Daoy (cell line): Measurements from ENCODE around the gene SEPTIN3. TPM values are rescaled to one million over a fixed set of nuclear protein-coding genes. Genes with fewer than 3 reads are reported as not detected.

Source experiments
- DNase-seq: peaks from one replicate; pipeline ENCODE4 v3.0.0-alpha.2; 2015; ENCODE audit warnings: low read depth
- total RNA-seq: library from RNA; depleted of rRNA; stranded (reverse); fragments of >200 nt; shearing (Covaris generic); gene quantifications from 2 replicates; pipeline ENCODE4 v1.2.3, GENCODE V29; 2014; rRNA removed

Gene SEPTIN3, protein sequence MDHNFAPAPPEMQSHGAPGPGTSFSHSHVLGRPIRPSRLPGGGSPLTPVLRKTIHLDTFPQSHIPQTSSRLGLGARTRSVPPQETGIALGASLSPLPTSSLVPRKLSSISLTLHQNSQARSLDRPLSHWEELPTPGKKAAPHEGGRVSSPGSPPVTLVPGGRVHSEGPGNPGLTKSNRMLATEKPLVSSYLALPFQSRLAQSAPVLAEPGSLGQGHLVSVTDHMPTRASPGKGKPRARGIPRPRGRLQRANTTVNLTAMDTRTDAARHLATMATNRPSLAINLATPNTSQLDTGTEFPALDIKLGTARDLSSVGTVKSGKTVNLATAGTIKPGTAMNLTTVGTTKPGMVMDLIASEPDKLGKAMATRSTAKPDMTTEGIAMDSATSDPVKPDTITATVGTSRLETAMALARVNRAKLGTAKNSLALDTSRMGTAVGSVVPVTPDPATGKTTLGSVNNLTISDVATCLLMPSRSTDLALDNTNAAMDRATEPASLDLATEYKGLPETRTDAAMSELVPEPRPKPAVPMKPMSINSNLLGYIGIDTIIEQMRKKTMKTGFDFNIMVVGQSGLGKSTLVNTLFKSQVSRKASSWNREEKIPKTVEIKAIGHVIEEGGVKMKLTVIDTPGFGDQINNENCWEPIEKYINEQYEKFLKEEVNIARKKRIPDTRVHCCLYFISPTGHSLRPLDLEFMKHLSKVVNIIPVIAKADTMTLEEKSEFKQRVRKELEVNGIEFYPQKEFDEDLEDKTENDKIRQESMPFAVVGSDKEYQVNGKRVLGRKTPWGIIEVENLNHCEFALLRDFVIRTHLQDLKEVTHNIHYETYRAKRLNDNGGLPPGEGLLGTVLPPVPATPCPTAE
- total RNA-seq, result 0.74 and 0.77 TPM in 2 replicates

DNA sequence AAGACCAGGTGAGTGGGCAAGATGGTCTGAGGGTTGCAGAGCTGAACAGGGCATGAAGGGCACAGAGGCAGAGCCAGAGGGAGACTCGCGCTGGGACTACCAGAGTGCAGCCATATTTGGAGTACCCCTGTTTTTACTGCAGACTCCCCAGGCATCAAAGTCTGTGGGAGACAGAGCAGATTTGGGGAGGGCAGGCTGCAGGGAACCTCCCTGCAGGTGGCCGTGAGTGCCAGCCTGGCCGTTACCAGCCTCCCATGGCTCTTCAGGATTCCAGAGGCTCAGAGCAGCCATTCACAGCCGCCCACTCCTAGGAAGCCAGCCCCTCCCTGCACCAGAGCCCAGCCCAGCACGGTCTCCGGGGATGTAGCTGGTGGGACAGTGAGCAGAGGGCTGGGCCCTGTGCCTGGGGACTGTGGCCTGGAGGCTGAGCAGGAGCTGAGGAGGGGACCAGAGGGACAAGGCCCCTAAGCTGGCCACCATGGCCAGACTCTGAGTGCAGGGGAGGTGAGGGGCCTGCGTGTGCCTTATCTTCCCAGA lies at the start of gene SEPTIN3:
SEPTIN3 (plus strand) TSS at position 334 of the 537 bp plus-strand sequence. CDS start 2,050 bp downstream, outside the sequence.
- no peak for DNase-seq

DNA sequence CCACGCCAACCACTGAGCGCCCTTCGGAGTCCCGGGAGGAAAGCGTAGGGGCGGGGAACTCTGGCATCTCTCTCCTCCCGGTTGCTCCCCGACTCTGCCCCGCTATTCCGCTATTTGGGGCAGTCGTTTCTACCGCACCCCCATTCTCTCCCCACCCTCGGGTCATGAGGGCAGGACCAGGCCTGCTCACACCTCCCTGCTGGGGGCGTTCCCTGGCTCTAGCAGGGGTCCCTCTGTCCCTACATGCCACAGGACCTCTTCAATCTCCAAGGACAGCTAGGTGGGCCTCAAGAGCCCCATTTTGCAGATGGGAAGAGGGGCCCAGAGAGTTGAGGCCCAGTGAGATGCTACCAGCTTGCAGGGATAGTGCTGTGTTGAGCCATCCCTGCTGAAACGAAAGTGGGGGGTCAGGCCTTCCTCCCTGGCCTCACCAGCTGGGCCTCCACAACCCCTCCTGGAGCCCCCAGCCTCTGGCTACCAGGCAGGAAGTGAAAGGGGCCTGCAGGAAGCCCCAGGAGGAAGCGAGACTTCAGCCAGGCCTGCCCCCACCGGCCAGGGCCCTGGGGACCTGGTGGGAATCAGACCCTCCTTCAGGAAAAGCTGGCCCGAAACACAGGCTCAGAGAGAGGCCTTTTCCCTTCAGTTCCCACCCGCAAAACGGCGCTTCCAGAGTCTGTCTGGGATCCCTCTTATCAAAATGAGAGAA lies 48.8 kb upstream of the SEPTIN3 start:
- DNase-seq, result no peak

DNA sequence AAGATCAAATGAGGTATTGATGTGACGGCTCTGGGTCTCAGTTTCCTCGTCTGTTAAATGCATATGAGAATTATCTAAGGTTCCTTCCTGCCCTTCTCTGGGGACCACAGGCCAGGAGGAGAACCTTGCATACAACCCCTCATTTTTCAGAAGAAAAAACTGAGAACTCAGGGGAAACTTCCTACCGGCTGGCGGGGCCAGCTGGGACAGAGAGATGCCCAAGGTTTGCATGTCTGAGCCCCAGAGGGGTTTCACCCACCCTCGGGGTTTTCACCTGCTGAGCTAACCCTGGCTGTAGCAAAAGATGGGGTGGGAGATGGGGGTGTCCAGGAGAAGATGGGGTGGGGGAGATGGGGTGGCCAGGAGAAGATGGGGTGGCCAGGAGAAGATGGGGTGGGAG lies 46.9 kb upstream of the SEPTIN3 start:
- DNase-seq, result no peak

DNA sequence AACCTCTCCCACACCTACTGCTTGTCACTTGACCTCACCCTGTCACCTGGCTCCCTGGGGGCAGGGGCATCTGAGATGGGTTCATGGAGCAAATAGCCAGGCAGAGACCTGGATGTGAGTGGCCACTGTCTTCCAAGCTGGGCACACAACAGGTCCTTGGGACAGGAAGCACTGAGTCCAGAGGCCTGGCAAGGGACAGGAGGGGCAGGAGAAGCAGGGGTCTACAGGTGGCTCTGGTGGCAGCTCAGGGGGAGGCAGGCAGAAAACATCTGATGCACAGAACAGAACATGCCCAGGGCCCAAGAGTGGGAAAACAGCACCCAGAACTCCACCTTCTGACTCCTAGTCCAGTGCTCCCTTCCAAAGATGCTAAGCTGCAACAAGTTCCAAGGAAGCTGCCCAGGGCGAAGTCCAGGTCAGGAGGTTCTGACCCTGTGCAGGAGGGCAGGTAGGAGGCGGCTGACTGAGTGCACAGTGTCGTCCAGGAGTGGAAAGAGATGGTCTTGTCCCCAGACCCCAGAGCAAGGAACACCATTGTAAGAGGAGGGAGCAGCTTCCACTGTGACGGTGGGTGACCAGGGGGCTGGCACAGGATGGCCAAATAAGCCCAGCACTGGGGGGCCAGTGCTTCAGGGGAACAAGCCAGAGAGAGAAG lies 46.2 kb upstream of the SEPTIN3 start:
- DNase-seq, result no peak

DNA sequence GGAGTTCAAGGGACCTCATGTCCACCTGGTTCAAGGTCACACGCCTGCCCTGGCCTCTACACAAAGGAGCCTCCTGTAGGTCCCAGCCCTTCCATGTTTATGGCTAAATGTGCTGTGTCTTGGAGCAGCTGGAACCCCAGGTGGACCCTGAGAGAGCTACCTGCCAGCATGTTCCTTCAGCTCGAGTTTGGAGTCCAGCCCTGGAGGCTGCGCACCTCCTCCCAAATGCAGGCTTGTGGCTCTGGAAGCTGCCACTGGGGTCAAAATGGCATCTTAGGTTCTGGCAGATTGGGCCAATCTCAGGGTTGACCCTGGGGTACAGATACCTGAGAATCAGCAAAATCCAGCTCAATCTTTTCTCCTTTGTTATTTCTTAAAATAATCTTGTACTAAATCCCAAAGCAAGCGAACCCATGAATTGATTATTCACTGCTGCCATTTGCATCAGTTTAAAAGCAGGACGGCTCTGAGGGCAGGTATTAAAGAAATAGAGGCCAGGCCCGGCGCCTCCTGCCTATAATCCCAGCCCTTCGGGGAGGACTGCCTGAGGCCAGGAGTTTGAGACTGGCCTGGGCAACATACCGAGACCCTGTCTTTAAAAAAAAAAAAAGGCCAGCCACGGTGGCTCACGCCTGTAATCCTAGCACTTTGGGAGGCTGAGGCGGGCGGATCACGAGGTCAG lies 45.5 kb upstream of the SEPTIN3 start:
- no peak for DNase-seq

DNA sequence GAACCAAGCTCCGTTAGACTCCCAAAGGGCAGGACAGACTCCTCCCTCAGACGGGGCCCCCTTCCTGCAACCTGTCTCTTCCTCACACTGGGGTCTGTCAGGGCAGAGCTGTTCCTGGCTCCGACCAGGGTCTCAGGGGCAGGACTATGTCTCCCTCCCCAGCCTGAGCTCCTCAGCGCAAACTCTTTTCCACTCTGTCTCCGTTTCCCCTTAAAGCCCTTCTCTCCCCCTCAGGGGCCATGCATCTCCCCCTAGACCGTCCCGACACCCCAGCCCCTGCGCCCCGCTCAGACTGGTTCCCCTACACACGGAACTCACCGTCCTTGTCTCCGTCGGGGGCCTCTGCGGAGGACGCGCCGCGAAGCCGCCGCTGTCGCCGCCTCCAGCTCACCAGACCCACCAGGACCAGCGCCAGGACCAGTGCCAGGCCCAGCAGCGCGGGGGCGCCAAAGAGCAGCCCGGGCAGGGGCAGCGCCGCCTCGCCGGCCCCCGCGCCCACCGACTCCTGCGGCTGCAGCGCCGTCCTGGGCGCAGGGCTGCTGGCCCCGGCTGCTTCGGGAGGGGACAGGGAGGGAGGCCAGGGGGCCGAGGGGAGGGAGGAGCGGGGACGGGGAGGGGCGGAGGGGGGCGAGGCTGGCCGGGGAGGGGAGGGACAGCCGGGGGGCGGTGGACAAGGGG lies 43.3 kb upstream of the SEPTIN3 start:
- DNase-seq, result peak; percentile 77

DNA sequence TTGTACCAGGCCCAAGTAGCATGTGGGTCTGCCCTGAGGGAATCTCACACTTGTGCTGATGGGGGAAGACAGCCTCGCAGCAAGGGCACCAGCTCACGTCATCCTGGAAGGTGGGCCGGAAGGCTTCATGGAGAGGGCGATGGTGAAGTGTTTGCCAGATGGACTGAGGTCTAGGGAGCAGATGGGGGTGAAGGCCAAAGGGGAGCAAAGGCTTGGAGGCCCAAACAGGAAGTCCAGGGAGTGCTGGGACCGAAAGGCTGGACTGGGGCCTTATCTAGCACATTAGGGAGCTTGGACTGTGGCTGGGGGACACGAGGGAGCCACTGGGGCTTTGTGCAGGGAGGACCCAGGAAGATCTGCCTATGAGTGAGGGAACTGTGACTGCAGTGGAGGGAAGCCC lies 41.4 kb upstream of the SEPTIN3 start:
- no peak for DNase-seq

DNA sequence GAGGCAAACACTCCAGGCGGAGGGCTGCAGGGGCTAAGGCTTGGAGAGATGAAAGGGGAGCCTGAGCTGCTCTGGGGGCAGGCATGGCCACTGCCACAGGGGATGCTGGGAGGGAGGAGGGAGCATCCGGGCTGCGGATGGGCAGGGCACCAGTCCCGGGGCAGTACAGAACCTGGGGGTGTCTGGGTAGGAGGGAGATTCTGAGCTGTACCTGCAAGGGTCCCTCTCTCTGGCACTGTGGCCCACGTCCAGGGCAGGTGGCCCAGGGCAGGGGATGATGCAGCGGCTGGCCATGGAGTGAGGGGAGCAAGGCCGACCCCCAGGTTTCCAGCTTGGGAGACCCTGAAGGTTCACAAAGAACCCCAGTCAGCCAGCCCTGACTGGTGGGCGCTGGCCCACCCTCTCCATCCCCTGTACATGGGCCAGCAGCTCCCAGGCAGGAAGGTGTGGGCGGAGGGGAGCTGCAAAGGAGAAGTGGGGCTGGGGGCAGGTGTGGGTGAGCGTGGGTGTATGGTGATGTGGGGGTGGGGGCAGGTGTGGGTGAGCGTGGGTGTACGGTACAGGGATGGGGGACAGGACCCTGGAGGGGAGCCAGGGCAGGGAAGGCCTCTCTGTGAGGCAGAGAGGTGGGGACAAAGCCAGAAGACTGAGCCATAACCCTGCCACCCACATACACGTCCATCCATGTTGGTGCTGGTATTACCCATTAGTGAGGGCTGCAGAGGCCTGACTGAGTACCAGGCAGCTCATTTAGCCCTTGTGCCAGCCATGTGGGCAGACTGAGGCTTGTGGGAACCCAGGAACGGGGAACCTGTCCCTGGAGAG lies 40.4 kb upstream of the SEPTIN3 start:
- no peak for DNase-seq

DNA sequence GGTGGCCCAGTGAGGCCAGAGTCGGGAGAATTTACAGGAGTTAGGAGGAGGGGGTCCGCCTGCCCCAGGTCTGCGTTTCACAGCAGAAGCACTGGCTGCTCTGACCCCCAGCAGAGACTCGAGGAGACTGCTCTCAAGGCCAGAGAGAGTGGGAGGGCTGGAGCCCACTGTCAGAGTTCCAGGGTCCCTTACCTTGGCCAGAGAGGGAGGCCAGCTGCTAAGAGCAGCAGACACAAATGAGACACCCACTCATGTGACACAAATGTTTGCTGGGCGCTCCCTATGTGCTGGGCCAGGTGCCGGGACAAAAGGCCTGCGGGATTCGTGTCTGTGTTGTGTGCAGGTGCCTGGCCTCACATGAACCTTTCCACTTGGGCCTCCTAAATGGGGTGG lies 39.8 kb upstream of the SEPTIN3 start:
- DNase-seq, result no peak

DNA sequence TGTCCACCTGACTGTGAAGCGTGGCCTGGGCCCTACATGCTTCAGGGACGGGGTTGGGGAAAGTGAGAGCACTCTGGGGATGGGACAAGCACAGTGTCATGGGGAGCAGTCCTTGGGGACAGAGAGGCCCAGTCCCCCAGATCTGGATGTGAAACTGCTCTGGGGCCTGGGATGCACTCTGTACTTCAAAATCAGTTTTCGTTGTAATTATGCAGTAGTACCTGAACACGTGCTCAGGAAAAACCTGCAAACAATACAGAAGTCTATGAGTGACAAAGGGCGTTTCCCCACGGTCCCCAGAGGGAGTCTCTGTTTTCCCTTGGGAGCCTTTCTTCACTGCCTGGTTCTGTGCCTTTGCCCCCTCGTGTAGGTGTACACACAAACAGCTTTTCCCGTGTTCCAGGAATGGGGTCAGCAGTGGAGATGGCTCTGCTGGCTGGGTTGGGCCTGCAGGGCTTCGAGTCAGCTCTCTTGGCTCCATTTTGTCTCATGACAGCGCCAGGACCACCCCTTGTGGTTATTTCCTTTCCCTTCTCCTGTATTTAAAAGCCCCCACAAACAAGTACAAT lies 37.5 kb upstream of the SEPTIN3 start:
- no peak for DNase-seq

DNA sequence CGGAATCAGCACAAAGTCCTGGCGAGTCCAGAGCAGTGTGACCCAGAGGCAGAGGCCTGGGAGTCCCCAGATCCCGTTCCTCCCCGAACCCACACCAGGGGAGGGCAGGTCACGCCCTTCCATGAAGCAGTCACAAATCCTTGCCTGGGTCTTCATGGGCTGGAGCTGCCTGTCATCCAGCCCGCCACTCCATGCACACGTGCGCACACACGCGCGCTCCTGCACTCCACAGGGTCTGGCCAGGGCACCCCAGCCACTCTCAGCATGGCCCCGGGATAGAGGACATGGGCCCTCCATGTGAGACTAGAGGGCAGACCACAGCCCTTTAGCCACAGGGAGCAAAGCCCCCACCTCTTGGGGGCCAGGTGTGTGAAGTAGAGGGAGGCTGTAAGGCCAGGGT lies 36.9 kb upstream of the SEPTIN3 start:
- no peak for DNase-seq

DNA sequence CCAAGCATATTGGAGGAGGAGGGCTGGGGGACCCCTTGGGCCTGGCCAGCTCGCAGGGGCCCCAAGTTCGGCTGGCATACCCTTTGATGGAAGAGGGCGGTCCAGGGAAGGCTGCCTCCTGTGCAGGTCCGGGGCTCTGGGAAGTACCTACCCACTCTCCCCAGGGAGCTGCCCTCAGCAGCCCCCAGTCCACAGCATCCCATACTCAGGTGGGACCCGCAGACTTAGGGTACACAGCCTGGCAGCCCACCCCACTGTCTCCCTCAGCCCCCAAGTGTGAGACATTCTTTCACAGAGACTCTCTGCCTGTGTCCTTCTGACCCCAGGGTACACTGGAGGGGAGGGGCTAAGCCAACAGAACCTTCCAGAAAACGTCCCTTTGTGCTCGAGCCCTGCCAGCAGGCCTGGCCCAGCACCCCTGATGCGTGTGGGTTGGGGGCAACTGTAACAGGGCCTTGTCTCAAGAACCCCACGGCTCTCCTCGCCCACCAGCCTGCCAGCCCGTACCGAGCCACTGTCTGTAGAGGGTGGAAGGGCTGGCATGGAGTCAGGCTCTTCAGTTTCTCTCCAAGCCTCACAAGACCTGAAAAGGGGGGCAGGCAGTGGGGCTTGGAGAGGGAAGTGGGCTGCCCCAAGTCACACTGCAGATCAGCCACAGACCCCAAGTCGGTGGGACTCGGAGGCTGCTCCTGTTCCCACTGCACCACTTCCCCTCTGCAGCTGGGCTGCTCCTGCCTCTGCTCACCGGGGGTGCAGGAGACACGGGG lies 35.6 kb upstream of the SEPTIN3 start:
- DNase-seq, result no peak

DNA sequence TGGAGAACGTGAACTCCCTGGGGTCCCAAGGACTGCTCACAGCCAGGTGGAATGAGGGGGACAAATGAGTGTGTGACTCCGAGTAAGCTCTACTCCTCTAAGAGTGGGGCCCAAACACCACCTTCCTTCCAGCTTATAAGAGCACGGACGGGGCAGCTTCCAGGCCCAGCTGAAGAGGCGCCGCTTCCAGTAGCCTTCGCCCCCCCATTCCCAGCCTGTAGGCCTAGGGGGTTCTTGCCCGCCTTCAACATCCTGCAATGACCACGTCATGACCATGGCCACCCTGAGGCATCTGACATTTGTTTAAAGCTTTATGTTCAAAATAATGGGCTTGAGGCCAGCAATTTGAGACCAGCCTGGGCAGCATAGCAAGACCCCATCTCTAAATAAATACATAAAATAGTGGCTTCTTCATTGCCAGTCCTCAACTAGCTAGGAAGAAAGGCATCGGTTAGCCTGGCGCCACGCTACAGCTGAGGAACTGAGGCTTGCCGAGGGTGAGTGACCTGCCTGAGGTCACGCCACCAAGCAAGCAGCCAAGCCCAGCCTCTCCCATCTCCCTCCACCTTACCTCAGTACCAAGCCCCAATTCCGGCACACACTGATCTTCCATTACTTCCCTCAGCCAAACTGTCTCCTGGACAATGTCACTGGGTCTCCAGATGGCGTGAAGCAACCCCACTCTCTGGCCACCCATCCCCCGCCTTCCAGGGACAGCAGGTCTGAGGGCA lies 34.8 kb upstream of the SEPTIN3 start:
- no peak for DNase-seq

DNA sequence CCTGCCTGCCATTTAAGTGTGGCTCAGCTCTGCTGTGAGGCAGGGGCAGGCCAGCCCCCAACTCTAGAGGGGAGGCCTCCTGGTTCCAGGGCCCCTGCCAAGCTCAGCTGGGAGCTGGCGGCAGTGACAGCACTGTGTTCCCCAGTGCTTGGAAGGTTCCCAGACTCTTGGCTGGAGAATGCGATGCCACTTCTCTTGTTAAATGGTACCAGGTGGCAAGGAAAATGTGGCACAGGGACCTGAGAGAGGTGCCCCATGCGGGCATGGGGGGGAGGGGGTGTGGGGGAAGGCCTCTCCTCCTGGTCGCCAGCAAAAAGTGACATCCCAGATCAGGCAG lies 34.3 kb upstream of the SEPTIN3 start:
- no peak for DNase-seq

DNA sequence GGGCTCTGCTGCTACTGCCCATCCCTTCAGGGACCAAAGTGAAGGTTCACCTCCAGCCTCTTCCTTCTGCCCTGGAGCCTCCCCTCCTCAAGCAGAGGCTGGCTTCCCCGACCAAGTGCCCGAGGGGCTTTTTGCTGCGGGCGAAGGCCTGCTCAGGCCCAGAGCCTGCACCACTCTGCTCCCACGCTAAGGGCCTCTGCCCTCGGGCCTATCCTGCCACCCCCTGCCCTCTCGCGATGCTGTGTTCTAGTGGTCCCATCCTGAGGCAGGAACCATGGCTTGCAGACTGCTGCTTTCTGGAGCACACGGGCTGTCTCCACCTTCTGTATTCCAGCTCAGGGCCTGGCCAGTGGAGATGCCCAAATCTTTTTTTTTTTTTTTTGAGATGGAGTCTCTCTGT lies 33.7 kb upstream of the SEPTIN3 start:
- DNase-seq, result no peak

DNA sequence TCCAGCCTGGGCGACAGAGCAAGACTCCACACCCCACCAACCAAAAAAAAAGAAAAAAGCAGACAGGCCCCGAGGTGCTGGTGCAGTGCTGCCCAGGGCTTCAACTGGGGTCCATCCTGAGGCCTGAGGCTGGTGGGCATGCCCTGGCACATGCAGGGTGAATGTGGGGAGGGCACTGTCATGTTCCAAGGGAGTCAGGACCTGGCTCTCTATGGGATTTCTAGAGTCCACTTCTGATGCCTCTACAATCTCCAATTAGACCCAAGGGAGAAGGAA lies 32.4 kb upstream of the SEPTIN3 start:
- no peak for DNase-seq

DNA sequence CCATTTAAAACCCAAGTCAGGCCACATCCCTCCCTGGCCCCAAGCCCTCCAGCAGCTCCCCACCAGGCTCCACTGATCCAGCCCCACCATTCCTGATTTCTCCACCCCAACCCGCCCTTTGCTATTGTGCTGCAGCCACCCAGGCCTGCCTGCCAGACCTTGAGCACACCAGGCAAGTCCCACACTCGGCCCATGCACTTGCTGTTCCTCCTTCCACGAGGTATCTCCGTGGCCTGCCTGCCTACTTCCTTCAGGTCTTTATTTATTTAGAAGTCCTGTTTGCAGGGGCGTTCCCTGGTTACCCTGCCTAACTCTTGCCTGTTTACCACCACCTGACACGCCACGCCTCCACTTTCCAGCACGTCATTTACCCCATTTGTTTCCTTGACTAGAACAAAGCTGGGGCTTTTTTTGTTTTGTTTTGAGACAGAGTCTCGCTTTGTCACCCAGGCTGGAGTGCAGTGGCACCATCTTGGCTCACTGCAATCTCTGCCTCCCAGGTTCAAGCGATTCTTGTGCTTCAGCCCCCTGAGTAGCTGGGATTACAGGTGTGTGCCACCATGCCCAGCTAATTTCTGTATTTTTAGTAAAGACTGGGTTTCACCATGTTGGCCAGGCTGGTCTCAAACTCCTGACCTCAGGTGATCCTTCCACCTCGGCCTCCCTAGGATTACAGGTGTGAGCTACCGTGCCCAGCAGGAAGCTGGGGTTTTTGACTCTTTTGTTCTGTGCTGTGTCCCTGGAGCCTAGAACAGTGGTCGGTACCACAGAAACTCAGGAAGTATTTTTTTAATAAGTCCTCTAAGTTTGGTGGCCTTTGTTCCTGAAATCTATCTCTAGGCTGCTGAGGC lies 29.0 kb upstream of the SEPTIN3 start:
- DNase-seq, result peak; percentile 26
